Right lobe of liver (tissue), 6 donors: ENCODE measurements around the gene PLXND1. TPM values are rescaled to one million over a fixed set of nuclear protein-coding genes. Genes with fewer than 3 reads are reported as not detected.

ENCODE experiments used
- ATAC-seq, 4 donors: fragments of 200-7000 bp; cut with Tn5 transposase; one replicate each; pipeline ENCODE4 v1.9.1; 2020; ENCODE audit warnings: mild to moderate bottlenecking in 4 of 4, moderate library complexity in 4 of 4
- DNase-seq, 3 donors: peaks; one replicate each; pipeline ENCODE4 v3.0.0-alpha.2; 2020
- H3K27ac ChIP-seq, 3 donors: fragments of 200-600 bp; one replicate each; pipeline ENCODE4 v1.8.0; 2022
- H3K27me3 ChIP-seq, 2 donors: fragments of 200-600 bp; one replicate each; pipeline ENCODE4 v1.8.0; 2022
- H3K36me3 ChIP-seq, 4 donors: fragments of 200-600 bp; sonication (generic) in 1 of 4; one replicate each; pipeline versions ENCODE4 v1.5.1 to v1.8.0; 2017 to 2022; ENCODE audit warnings: control low read depth in 1 of 4
- H3K4me1 ChIP-seq, 4 donors: fragments of 200-600 bp; sonication (generic) in 1 of 4; one replicate each; pipeline versions ENCODE4 v1.5.1 to v1.8.0; 2017 to 2022; ENCODE audit warnings: control low read depth in 1 of 4
- H3K4me3 ChIP-seq, 3 donors: fragments of 200-600 bp; one replicate each; pipeline ENCODE4 v1.8.0; 2022
- H3K9me3 ChIP-seq, 4 donors: fragments of 200-600 bp; sonication (generic) in 1 of 4; one replicate each; pipeline versions ENCODE4 v1.5.1 to v1.8.0; 2017 to 2022; ENCODE audit warnings: control low read depth in 1 of 4
- POLR2A ChIP-seq: fragments of 450-650 bp; IDR thresholded peaks from one replicate; pipeline ENCODE4 v1.6.1; 2017; ENCODE audit warnings: antibody characterized with exemption, mild to moderate bottlenecking
- WGBS: methylation state at CpG from one replicate; pipeline ENCODE4 v1.1.6; 2018; ENCODE audit warnings: low coverage, low lambda C conversion rate; ENCODE audit not compliant: insufficient coverage; ENCODE audit errors: missing lambda C conversion rate; 5-methylcytosine and 5-hydroxymethylcytosine counted together
- intact Hi-C, 2 donors: fragments of 100-400 bp; cut with DNase I; formaldehyde crosslinking; loops; one replicate each; pipeline versions ENCODE4 v1.11.2 to v1.14.1; 2022
- long read RNA-seq: library from polyadenylated mRNA; unstranded; transcript quantifications from one replicate; pipeline ENCODE4 v2.0.0, GENCODE V29; 2019
- total RNA-seq, 6 experiments: library from RNA; depleted of rRNA in 2 of 6; stranded (reverse); fragments of >200 nt in 2 of 6; fragmentation: NEBNext Ultra II Directional in 3 of 6; extraction: Animal tissue kit (Norgen Biotek cat#: 25700) in 3 of 6; gene quantifications; one replicate each; pipeline versions ENCODE4 v1.1.0 to v1.2.4, GENCODE V29; 2016 to 2023
- TF ChIP-seq, protein P1 (sequence below), 4 donors: fragments of 200-600 bp in 3 of 4; fragments of 450-650 bp in 1 of 4; IDR thresholded peaks; one replicate each; pipeline versions ENCODE4 v1.5.1 to v1.8.0; 2016 to 2022; ENCODE audit warnings: antibody characterized with exemption in 4 of 4, mild to moderate bottlenecking in 2 of 4
- donor health status: DM: no; HTN: yes; CAD: no.
- donor health status: DM: no; HTN: no; CAD: no.
- donor health status: DM: no; HTN: no; CAD: no.
- donor health status: DM: no; HTN: yes; CAD: no.
- donor health status: DM: no; HTN: yes; CAD: no.

PLXND1 gene, protein sequence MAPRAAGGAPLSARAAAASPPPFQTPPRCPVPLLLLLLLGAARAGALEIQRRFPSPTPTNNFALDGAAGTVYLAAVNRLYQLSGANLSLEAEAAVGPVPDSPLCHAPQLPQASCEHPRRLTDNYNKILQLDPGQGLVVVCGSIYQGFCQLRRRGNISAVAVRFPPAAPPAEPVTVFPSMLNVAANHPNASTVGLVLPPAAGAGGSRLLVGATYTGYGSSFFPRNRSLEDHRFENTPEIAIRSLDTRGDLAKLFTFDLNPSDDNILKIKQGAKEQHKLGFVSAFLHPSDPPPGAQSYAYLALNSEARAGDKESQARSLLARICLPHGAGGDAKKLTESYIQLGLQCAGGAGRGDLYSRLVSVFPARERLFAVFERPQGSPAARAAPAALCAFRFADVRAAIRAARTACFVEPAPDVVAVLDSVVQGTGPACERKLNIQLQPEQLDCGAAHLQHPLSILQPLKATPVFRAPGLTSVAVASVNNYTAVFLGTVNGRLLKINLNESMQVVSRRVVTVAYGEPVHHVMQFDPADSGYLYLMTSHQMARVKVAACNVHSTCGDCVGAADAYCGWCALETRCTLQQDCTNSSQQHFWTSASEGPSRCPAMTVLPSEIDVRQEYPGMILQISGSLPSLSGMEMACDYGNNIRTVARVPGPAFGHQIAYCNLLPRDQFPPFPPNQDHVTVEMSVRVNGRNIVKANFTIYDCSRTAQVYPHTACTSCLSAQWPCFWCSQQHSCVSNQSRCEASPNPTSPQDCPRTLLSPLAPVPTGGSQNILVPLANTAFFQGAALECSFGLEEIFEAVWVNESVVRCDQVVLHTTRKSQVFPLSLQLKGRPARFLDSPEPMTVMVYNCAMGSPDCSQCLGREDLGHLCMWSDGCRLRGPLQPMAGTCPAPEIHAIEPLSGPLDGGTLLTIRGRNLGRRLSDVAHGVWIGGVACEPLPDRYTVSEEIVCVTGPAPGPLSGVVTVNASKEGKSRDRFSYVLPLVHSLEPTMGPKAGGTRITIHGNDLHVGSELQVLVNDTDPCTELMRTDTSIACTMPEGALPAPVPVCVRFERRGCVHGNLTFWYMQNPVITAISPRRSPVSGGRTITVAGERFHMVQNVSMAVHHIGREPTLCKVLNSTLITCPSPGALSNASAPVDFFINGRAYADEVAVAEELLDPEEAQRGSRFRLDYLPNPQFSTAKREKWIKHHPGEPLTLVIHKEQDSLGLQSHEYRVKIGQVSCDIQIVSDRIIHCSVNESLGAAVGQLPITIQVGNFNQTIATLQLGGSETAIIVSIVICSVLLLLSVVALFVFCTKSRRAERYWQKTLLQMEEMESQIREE (N-terminal part only)
- total RNA-seq = 10 to 100 TPM; 27.0 to 48.8 (median 29.6) TPM
- long read RNA-seq, partial matches to known transcripts = 1 of 1 reads
- long read RNA-seq, other reads (novel, unspliced or antisense) = 0 of 1 reads

DNA sequence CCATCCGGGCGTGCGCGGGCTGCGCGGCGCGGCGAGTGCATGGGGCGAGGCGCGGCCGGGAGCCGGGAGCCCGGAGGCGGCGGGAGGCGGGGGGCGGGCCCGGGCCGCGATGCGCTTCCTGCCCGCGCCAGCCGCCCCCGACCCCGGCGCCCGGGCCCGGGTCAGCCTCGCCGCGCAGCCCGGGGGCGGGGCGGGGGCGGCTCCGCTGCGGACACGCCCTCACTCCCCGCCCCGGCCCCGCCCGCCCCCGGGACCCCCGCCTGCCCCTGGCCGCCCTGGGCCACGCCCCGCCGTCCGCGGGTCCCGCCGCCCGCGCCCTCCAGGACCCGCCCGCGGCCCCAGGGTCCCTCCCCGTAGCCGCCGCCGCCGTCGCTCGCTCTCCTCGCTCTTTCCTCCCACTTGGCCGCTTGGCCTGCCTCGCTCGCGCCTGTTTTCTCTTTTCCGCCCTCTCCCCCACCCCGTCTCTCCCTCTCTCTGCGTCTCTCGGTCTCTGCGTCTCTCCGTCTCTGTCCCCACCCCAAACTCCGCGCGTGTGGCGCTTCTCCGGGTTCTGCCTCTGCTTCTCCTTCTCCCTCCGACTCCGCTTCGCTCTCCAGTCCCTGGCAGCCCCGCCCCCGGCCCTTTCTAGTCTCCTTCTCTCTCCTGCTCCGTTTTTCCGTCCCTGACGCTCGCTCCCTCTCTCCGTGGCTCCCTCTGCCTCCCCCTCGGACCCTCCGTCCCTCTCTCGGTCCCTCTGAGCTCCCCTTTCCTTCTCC is at the start of gene PLXND1:
PLXND1 (minus strand) TSS at position 41 of the 755 bp plus-strand sequence; CDS start at position 4, 37 bp downstream.
- ATAC-seq = peak; percentile 61 to 73 (median 69)
- Histone ChIP-seq H3K9me3 (no peaks in the 10 kb centered on the region), H3K36me3 (no peaks in the 10 kb centered on the region), H3K27ac (peak within 1 kb of the TSS; percentile 58 to 85 (median 66)), H3K4me3 (peak within 1 kb of the TSS; percentile 48 to 66 (median 56)), H3K4me1 (peaks cover 0 to 10% (median 0%) of the 10 kb centered on the region in 4 donors), H3K27me3 (no peaks in the 10 kb centered on the region)
- WGBS = 7% methylated on average over 28 of the region's 96 CpGs
- intact Hi-C loops = no loop called here
- peak in 2 of 3 donors; percentile 70 to 85 for DNase-seq
- TF ChIP-seq POLR2A = peak; percentile 8
- TF ChIP-seq, protein P1, sequence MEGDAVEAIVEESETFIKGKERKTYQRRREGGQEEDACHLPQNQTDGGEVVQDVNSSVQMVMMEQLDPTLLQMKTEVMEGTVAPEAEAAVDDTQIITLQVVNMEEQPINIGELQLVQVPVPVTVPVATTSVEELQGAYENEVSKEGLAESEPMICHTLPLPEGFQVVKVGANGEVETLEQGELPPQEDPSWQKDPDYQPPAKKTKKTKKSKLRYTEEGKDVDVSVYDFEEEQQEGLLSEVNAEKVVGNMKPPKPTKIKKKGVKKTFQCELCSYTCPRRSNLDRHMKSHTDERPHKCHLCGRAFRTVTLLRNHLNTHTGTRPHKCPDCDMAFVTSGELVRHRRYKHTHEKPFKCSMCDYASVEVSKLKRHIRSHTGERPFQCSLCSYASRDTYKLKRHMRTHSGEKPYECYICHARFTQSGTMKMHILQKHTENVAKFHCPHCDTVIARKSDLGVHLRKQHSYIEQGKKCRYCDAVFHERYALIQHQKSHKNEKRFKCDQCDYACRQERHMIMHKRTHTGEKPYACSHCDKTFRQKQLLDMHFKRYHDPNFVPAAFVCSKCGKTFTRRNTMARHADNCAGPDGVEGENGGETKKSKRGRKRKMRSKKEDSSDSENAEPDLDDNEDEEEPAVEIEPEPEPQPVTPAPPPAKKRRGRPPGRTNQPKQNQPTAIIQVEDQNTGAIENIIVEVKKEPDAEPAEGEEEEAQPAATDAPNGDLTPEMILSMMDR (IDR thresholded peaks at IDR 0.05) = no peak

DNA sequence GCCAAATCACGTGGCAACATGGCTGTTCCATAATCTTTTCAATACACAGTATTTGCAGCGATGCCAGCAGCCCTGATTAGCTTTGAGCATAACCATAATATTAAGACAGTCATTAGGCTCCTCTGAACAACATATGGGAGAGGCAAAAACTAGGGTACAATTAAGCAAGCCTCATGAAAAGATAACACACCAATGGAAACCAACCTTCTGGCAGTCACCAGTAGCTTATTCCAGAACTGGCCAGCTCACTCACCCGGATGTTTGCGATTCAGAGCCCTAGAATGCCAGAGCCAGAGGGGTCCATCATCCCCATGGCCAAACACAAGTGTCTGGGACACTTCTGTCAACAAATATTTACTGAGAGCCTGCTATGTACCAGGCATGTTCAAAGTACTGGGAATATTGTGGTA is 48.8 kb upstream of the PLXND1 start:
- Histone ChIP-seq H3K27me3 (no peaks in the 10 kb centered on the region), H3K36me3 (peaks cover 0 to 23% (median 6%) of the 10 kb centered on the region in 4 donors), H3K27ac (peak overlapping the region; percentile 49 to 74 (median 67)), H3K9me3 (no peaks in the 10 kb centered on the region), H3K4me3 (peak overlapping the region; percentile 33 to 43 (median 37)), H3K4me1 (peaks cover 0 to 33% (median 18%) of the 10 kb centered on the region in 4 donors)
- intact Hi-C loops = no loop called here
- DNase-seq = no peak
- ATAC-seq = peak in 3 of 4 donors; percentile 8 to 49 (median 29)
- no peak for TF ChIP-seq POLR2A
- TF ChIP-seq, protein P1 (IDR thresholded peaks at IDR 0.05) = no peak
- 72% methylated on average over 3 of the region's 4 CpGs for WGBS

DNA sequence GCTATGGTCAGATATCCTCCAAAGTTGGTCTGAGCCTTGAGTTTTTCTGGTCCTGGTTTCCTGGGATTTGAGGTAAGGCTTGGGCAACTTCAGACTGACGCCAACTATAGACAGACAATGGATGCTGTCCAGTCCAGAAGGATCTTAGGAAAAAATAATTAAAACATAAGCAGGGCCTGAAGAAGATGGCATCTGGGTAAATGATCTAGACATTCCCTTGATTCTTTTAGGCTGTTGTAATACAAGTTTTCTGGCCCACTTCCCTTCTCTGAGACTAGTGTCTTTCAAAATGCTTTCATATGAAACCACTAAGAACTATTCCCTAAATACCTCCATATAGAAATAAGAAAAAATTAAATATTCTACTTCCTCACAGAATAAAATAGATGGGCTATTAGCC is 47.7 kb upstream of the PLXND1 start:
- intact Hi-C loops = no loop called here
- TF ChIP-seq POLR2A = no peak
- TF ChIP-seq, protein P1 (IDR thresholded peaks at IDR 0.05) = no peak
- no peak for DNase-seq
- H3K4me3 ChIP-seq = no peak overlapping the region
- no peaks in the 10 kb centered on the region for H3K9me3 ChIP-seq
- peaks cover 0 to 33% (median 18%) of the 10 kb centered on the region in 4 donors for H3K4me1 ChIP-seq
- no peaks in the 10 kb centered on the region for H3K27me3 ChIP-seq
- H3K27ac ChIP-seq = no peak overlapping the region
- no peak for ATAC-seq
- WGBS = 92% methylated on average over 1 of the region's 1 CpG
- peaks cover 0 to 23% (median 6%) of the 10 kb centered on the region in 4 donors for H3K36me3 ChIP-seq
